GM19372 (cell line): ENCODE data around the gene KDM4D.
A peak's percentile ranks its signal among the peaks of the same experiment; 100 is the strongest.
"Not testable (repeated sequence)": the region's sequence is repeated elsewhere in the genome, so short reads cannot be mapped to it uniquely, and the experiment has no call there.

Source experiments
- ATAC-seq: cut with Tn5 transposase; IDR thresholded peaks from one replicate; pipeline ENCODE4 v1.9.1; 2021; ENCODE audit warnings: mild to moderate bottlenecking, low read depth, moderate library complexity; ENCODE audit not compliant: unreplicated experiment

The KDM4D gene

GRCh38 chr11:94973099-94973968 lies at the start of gene KDM4D, which contains the start of gene CWC15:
Gene KDM4D, plus strand, starts transcription at chr11:94973709. Its CDS starts 23,664 bp downstream, at chr11:94997373.
Gene CWC15, minus strand, starts transcription at chr11:94973556. Its CDS starts 1,371 bp downstream, at chr11:94972185.
- ATAC-seq, result peak; percentile 100

GRCh38 chr11:94924171-94924572 lies 49.3 kb upstream of the KDM4D start:
- no peak for ATAC-seq

- ATAC-seq, result no peak
These were observed 48.9 kb upstream of the KDM4D start for GRCh38 chr11:94924612-94925011.

GRCh38 chr11:94925422-94926270 lies 47.9 kb upstream of the KDM4D start:
- ATAC-seq, result peak; percentile 69

- ATAC-seq, result peak; percentile 18
These were observed 47.3 kb upstream of the KDM4D start for GRCh38 chr11:94926271-94926625.

GRCh38 chr11:94926698-94927237 lies 46.7 kb upstream of the KDM4D start:
- no peak for ATAC-seq

GRCh38 chr11:94928117-94928990 lies 45.2 kb upstream of the KDM4D start:
- no peak for ATAC-seq

GRCh38 chr11:94932072-94932471 lies 41.4 kb upstream of the KDM4D start:
- not testable (repeated sequence) for ATAC-seq

GRCh38 chr11:94932503-94932902 lies 41.0 kb upstream of the KDM4D start:
- ATAC-seq, result no peak

- no peak for ATAC-seq
These were observed 40.0 kb upstream of the KDM4D start for GRCh38 chr11:94933223-94934130.

GRCh38 chr11:94934362-94934761 lies 39.1 kb upstream of the KDM4D start:
- ATAC-seq, result no peak

- no peak for ATAC-seq
These were observed 38.7 kb upstream of the KDM4D start for GRCh38 chr11:94934846-94935245.

GRCh38 chr11:94938095-94939055 lies 35.1 kb upstream of the KDM4D start:
- no peak for ATAC-seq

GRCh38 chr11:94939346-94939745 lies 34.2 kb upstream of the KDM4D start:
- ATAC-seq, result no peak

- ATAC-seq, result no peak
These were observed 32.4 kb upstream of the KDM4D start for GRCh38 chr11:94941131-94941530.

GRCh38 chr11:94946812-94947211 lies 26.7 kb upstream of the KDM4D start:
- ATAC-seq, result no peak

GRCh38 chr11:94948070-94948617 lies 25.4 kb upstream of the KDM4D start:
- no peak for ATAC-seq

GRCh38 chr11:94954753-94955152 lies 18.8 kb upstream of the KDM4D start:
- no peak for ATAC-seq
